ENCODE results near the gene AKAP12. TPM values are rescaled to one million over a fixed set of nuclear protein-coding genes. Genes with fewer than 3 reads are reported as not detected.

AKAP12 gene
- polyA plus RNA-seq, 1 donor (not counting 4 experiments of a cell fraction or from before 2014, with no cell fraction given), result 0.56 TPM

DNA sequence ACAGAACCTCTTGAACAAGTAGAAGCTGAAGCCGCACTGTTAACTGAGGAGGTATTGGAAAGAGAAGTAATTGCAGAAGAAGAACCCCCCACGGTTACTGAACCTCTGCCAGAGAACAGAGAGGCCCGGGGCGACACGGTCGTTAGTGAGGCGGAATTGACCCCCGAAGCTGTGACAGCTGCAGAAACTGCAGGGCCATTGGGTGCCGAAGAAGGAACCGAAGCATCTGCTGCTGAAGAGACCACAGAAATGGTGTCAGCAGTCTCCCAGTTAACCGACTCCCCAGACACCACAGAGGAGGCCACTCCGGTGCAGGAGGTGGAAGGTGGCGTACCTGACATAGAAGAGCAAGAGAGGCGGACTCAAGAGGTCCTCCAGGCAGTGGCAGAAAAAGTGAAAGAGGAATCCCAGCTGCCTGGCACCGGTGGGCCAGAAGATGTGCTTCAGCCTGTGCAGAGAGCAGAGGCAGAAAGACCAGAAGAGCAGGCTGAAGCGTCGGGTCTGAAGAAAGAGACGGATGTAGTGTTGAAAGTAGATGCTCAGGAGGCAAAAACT lies 111.5 kb downstream of the AKAP12 start:
- H3K27ac ChIP-seq (ENCODE audit: control insufficient read depth, insufficient read depth, low read length), result no peak overlapping the region
- H3K4me2 ChIP-seq (ENCODE audit: control insufficient read depth, extremely low read depth, insufficient read depth, low read depth, low read length), result no peak overlapping the region
- no peaks in the 10 kb centered on the region for H3K36me3 ChIP-seq (ENCODE audit: control insufficient read depth in 2 of 2, extremely low read depth in 1 of 2, insufficient read depth in 2 of 2, low read length in 2 of 2)
- no peaks in the 10 kb centered on the region for H3K9me1 ChIP-seq (ENCODE audit: control insufficient read depth, extremely low read depth, insufficient read depth, low read length)
- dilution Hi-C loops (cut with MboI; ENCODE audit: extremely low pct_ligation_motif_present, low sequenced_read_pairs), result no loop called here
- no peaks in the 10 kb centered on the region for H4K20me1 ChIP-seq (ENCODE audit: control insufficient read depth, extremely low read depth, insufficient read depth, low read length)
- FAIRE-seq (no peak), DNase-seq (ENCODE audit: low read depth, low spot score) (no peak)
- no peak overlapping the region for H3K9ac ChIP-seq (ENCODE audit: control insufficient read depth, extremely low read depth, insufficient read depth, low read length)
- no peaks in the 10 kb centered on the region for H3K27me3 ChIP-seq (ENCODE audit: control insufficient read depth, extremely low read depth, insufficient read depth, low read length)
- TF ChIP-seq, protein P1, sequence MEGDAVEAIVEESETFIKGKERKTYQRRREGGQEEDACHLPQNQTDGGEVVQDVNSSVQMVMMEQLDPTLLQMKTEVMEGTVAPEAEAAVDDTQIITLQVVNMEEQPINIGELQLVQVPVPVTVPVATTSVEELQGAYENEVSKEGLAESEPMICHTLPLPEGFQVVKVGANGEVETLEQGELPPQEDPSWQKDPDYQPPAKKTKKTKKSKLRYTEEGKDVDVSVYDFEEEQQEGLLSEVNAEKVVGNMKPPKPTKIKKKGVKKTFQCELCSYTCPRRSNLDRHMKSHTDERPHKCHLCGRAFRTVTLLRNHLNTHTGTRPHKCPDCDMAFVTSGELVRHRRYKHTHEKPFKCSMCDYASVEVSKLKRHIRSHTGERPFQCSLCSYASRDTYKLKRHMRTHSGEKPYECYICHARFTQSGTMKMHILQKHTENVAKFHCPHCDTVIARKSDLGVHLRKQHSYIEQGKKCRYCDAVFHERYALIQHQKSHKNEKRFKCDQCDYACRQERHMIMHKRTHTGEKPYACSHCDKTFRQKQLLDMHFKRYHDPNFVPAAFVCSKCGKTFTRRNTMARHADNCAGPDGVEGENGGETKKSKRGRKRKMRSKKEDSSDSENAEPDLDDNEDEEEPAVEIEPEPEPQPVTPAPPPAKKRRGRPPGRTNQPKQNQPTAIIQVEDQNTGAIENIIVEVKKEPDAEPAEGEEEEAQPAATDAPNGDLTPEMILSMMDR (optimal IDR thresholded peaks at IDR 0.05 in 1 of 3, IDR thresholded peaks at IDR 0.05 in 1 of 3, conservative IDR thresholded peaks at IDR 0.05 in 1 of 3; ENCODE audit: extremely low read depth in 1 of 3, insufficient read depth in 2 of 3, low read length in 3 of 3), result no peak
- TF ChIP-seq EZH2 (IDR thresholded peaks at IDR 0.05; ENCODE audit: low read length), result no peak
- H3K79me2 ChIP-seq (ENCODE audit: control insufficient read depth, insufficient read depth, low read length), result no peaks in the 10 kb centered on the region
- H2AFZ ChIP-seq (ENCODE audit: control insufficient read depth, low read length), result no peak overlapping the region
- no peak overlapping the region for H3K4me3 ChIP-seq (ENCODE audit: control insufficient read depth in 2 of 3, extremely low read depth in 1 of 3, insufficient read depth in 2 of 3, low read depth in 1 of 3, low read length in 3 of 3)
- H3K4me1 ChIP-seq (ENCODE audit: control insufficient read depth, extremely low read depth, insufficient read depth, low read length), result no peaks in the 10 kb centered on the region
- no peaks in the 10 kb centered on the region for H3K9me3 ChIP-seq (ENCODE audit: control insufficient read depth, low read depth, low read length)

DNA sequence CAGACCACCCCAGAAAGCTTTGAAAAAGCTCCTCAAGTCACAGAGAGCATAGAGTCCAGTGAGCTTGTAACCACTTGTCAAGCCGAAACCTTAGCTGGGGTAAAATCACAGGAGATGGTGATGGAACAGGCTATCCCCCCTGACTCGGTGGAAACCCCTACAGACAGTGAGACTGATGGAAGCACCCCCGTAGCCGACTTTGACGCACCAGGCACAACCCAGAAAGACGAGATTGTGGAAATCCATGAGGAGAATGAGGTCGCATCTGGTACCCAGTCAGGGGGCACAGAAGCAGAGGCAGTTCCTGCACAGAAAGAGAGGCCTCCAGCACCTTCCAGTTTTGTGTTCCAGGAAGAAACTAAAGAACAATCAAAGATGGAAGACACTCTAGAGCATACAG lies 112.0 kb downstream of the AKAP12 start:
- dilution Hi-C loops (cut with MboI; ENCODE audit: extremely low pct_ligation_motif_present, low sequenced_read_pairs), result no loop called here
- no peak overlapping the region for H3K27ac ChIP-seq (ENCODE audit: control insufficient read depth, insufficient read depth, low read length)
- no peaks in the 10 kb centered on the region for H3K27me3 ChIP-seq (ENCODE audit: control insufficient read depth, extremely low read depth, insufficient read depth, low read length)
- H3K4me1 ChIP-seq (ENCODE audit: control insufficient read depth, extremely low read depth, insufficient read depth, low read length), result no peaks in the 10 kb centered on the region
- H3K36me3 ChIP-seq (ENCODE audit: control insufficient read depth in 2 of 2, extremely low read depth in 1 of 2, insufficient read depth in 2 of 2, low read length in 2 of 2), result no peaks in the 10 kb centered on the region
- no peak overlapping the region for H3K4me2 ChIP-seq (ENCODE audit: control insufficient read depth, extremely low read depth, insufficient read depth, low read depth, low read length)
- H3K9me1 ChIP-seq (ENCODE audit: control insufficient read depth, extremely low read depth, insufficient read depth, low read length), result no peaks in the 10 kb centered on the region
- H2AFZ ChIP-seq (ENCODE audit: control insufficient read depth, low read length), result no peak overlapping the region
- H3K79me2 ChIP-seq (ENCODE audit: control insufficient read depth, insufficient read depth, low read length), result no peaks in the 10 kb centered on the region
- no peaks in the 10 kb centered on the region for H3K9me3 ChIP-seq (ENCODE audit: control insufficient read depth, low read depth, low read length)
- H3K4me3 ChIP-seq (ENCODE audit: control insufficient read depth in 2 of 3, extremely low read depth in 1 of 3, insufficient read depth in 2 of 3, low read depth in 1 of 3, low read length in 3 of 3), result no peak overlapping the region
- no peak for FAIRE-seq
- DNase-seq (ENCODE audit: low read depth, low spot score), result no peak
- H4K20me1 ChIP-seq (ENCODE audit: control insufficient read depth, extremely low read depth, insufficient read depth, low read length), result no peaks in the 10 kb centered on the region
- no peak overlapping the region for H3K9ac ChIP-seq (ENCODE audit: control insufficient read depth, extremely low read depth, insufficient read depth, low read length)
- TF ChIP-seq, protein P1 (optimal IDR thresholded peaks at IDR 0.05 in 1 of 3, IDR thresholded peaks at IDR 0.05 in 1 of 3, conservative IDR thresholded peaks at IDR 0.05 in 1 of 3; ENCODE audit: extremely low read depth in 1 of 3, insufficient read depth in 2 of 3, low read length in 3 of 3), result no peak
- TF ChIP-seq EZH2 (IDR thresholded peaks at IDR 0.05; ENCODE audit: low read length), result no peak
